GM12801 (cell line): ENCODE measurements around the gene ELOVL1.

Experiments
- TF ChIP-seq, protein P1 (sequence below): IDR thresholded peaks from one replicate; pipeline ENCODE4 v1.5.1; 2011; ENCODE audit warnings: control low read depth; ENCODE audit not compliant: insufficient read length; ENCODE audit errors: extremely low read depth

The ELOVL1 gene

DNA sequence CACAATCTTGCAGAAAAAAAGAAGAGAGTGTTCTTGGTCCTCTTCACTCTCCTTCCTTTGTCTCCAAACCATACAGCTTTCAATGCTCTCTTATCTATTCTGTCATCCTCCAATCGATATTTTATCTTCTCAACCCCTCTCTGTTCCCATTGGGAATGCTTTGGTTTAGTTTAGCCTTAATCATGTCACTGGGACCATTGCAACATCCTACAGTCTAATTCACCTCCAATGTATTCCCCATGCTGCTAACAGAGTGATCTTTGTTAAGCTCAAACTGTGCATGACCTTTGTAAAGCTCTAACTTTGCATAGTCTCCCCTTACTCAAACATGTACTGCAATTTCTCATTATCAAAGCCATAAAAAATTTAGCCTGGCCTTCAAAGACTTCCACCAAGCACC, 27.3 kb downstream of the ELOVL1 start:
- TF ChIP-seq, protein P1, sequence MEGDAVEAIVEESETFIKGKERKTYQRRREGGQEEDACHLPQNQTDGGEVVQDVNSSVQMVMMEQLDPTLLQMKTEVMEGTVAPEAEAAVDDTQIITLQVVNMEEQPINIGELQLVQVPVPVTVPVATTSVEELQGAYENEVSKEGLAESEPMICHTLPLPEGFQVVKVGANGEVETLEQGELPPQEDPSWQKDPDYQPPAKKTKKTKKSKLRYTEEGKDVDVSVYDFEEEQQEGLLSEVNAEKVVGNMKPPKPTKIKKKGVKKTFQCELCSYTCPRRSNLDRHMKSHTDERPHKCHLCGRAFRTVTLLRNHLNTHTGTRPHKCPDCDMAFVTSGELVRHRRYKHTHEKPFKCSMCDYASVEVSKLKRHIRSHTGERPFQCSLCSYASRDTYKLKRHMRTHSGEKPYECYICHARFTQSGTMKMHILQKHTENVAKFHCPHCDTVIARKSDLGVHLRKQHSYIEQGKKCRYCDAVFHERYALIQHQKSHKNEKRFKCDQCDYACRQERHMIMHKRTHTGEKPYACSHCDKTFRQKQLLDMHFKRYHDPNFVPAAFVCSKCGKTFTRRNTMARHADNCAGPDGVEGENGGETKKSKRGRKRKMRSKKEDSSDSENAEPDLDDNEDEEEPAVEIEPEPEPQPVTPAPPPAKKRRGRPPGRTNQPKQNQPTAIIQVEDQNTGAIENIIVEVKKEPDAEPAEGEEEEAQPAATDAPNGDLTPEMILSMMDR, result no peak

DNA sequence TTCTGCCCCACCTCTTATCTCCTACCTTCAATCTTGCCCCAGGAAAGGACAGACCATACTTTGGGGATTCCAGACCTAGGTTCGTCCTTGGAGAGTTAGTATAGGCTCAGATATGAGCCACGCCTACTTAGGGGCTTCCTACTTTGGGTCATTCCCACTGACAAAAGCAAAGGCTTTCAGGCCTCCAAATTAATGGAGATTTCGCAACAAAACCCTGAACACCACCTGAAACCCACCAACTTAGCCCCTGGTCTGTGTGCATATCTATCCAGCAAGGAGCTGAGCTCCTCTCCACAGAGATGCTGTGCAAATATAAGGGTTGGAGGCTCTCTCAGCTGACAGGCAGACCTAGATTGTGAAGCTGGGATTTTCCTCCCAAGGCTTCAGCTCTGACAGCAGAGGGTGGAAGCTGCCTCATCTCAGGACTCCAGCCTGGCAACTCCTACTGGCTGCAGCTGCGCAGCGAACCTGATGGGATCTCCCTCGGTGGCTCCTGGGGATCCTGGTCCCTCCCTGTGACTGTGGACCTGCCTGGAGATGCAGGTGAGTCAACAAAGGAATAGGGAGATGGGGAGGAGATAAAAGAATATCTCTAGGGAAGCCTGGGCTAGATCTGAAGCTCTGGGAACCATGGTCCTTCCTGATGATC, 28.1 kb downstream of the ELOVL1 start:
- TF ChIP-seq, protein P1, result no peak

DNA sequence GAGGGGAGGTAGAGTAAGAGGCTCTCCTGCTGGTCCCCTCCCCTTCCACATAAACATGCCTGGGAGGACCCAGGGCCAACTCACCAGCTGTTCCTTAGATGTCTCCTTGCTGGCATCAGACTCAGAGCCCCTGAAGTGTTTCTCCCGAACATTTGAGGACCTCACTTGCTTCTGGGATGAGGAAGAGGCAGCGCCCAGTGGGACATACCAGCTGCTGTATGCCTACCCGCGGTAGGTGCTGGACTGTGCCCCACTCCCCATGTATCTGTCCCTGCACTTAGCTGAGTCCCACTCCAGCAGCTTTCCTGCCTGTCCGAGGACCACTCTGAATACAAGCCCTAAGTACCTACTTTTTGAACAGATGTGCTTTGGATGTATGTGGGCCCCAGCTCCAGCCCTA, 29.8 kb downstream of the ELOVL1 start:
- TF ChIP-seq, protein P1, result no peak

DNA sequence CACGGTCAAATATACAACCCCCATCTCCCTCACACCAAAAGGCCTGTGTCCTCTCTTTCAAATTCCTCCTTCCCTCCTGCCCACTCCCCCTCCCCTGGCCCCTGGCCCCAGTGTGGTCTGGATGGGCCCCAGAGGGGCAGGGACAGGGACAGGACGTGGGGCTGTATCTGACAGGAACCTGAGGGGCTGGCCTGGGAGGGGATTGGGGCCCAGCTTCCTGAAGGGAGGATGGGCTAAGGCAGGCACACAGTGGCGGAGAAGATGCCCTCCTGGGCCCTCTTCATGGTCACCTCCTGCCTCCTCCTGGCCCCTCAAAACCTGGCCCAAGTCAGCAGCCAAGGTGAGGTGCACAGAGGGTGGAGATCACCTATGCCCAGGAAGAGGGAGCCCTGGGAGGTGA, 30.2 kb downstream of the ELOVL1 start, which contains the start of gene MPL:
Gene MPL (plus strand): TSS at position 231 of the 400 bp plus-strand sequence. CDS start 31 bp downstream, at position 262.
- TF ChIP-seq, protein P1, result no peak

DNA sequence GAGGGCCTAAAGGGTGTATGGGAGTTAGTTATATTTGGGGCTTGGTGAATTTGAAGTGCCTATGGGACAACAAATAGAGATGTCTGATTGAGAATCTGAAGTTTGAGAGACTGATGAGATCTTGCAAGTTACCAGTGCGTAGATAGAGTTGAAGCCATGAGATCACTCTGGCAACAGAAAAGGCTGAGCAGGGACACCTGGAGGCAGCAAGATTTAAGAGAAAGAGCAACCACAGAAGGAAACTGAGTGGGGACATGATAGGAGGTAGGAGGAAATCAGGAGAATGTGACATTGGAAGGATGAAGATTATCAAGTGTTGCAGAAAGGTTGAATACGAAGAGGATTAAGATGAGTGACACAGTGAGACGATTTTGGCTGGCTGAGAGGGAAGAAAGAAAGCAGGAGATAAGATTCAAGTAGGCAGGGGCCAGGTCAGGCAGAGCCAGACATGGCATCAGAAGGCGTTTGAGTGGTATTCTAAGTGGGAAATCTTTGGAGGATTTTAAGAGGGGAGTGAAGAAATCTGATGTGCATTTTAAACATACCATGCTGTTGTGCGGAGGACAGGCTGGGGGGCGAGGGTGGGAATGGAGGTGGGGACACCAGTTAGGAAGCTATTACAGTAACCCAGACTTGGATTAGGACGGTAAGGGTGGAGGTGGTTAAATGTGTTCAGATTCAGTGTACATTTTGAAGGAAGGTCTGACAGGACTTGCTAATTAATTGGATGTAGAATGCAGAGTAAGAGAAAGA, 33.2 kb downstream of the ELOVL1 start:
- TF ChIP-seq, protein P1, result no peak

DNA sequence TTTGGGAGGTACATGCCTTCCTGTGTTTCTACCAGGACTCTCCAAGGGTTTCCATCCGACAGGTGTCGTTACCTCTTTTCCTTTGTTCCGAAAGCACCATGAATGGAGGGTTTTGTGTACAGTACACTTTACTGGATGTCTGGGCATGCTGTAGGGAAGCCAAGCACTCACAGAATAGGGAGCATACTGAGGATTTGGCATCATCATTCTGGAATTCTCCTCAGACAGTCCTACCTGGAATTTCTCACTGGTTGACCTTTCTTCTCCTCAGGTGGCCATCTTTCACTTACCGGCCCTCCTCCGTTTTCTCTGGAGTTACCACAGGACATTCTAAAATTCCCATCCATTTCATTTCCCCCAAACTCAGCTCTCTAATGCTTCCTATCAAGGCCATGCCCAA, 36.1 kb downstream of the ELOVL1 start:
- TF ChIP-seq, protein P1, result no peak

DNA sequence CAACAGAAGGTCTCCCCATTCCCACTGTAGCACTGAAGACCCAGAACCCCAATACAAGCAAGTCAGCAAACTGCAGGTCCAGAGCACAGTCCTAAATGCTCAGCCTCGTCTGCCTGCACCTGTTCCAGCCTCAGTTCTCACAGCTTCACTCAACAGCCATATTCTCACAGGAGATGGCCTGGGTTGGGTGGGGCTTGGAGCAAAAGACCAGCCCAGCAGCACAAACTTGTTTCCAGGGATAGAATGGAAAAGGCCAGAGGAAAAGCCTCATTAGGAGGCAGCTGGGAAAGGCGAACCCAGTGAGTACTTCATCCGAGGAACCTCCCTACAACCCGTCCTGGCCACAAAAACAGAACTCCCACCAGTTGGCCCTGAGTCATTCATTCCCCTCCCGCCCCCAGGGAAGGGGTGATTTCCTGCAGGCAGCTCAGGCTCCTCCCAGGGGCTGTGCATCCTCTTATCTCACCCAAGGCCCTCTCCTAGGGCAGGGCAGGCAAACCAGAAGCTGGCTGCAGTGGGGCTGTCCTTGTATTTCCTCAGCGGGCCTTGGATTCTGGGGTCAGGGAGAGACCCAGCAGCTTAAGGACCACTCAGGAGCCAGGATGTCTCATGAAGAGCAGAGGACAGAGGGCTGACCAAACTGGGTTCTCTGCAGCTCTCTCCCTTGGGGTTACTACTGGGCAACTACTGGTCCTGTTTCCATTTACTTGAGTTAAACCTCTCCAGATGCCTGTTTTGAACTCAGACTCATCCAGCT, 37.6 kb downstream of the ELOVL1 start:
- TF ChIP-seq, protein P1, result no peak
